ENCODE data around the gene VSIG10L2. TPM values are rescaled to one million over a fixed set of nuclear protein-coding genes. Genes with fewer than 3 reads are reported as not detected.

The VSIG10L2 gene
- total and polyA plus RNA-seq, 2 donors: 0.09 to 0.84 TPM

DNA sequence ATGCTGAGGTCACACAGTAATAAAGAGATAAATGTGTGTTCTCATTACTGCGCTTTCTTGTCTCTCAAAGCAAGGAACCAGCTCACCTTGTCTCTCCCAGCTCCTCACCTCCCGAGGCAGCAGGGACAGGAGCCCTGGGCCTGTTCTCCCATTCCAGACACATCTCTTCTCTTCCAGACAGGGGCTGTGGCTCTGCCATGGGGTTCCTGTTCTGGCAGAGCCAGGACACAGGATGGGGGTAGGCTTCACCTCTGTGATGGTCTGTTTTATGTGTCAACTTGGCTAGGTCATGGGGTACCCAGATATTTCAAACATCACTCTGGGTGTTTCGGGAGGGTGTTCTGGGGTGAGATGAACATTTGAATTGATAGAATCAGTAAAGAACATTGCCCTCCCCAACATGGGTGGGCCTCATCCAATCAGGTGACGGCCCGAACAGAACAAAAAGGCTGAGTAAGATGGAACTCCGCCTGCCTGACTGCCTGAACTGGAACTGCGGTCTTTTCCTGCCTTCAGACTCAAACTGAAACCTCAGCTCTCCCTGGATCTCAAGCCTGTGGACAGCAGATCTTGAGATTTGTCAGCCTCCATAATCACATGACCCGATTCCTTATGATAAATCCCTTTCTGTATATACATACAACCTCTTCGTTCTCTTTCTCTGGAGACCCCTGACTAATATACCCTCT is 2.0 kb upstream of the VSIG10L2 start:
- Histone ChIP-seq H3K4me1 (ENCODE audit: control insufficient read depth in 2 of 2, insufficient read depth in 2 of 2, low read length in 2 of 2) (peaks cover 0 to 21% of the 10 kb centered on the region in 2 donors), H3K36me3 (ENCODE audit: control insufficient read depth in 2 of 2, insufficient read depth in 2 of 2, low read length in 1 of 2) (no peaks in the 10 kb centered on the region), H3K9me3 (ENCODE audit: control insufficient read depth in 2 of 2, insufficient read depth in 1 of 2, low read length in 1 of 2) (no peaks in the 10 kb centered on the region), H3K27ac (ENCODE audit: low read depth in 1 of 2, low read length in 1 of 2) (no peak overlapping the region), H3K4me3 (ENCODE audit: low read length in 2 of 2) (no peak overlapping the region), H3K27me3 (ENCODE audit: control insufficient read depth in 2 of 2, insufficient read depth in 1 of 2, low read length in 1 of 2) (no peaks in the 10 kb centered on the region)
- DNase-seq (ENCODE audit: low read depth in 6 of 9, low spot score in 9 of 9): no peak
- 93% methylated on average over 9 of the region's 9 CpGs for WGBS

GRCh38 chr11:125944350-125945010 is 1.4 kb upstream of the VSIG10L2 start:
- no peak for DNase-seq (ENCODE audit: low read depth in 6 of 9, low spot score in 9 of 9)
- WGBS: 84% methylated on average over 13 of the region's 13 CpGs
- no peaks in the 10 kb centered on the region for H3K36me3 ChIP-seq (ENCODE audit: control insufficient read depth in 2 of 2, insufficient read depth in 2 of 2, low read length in 1 of 2)

DNA sequence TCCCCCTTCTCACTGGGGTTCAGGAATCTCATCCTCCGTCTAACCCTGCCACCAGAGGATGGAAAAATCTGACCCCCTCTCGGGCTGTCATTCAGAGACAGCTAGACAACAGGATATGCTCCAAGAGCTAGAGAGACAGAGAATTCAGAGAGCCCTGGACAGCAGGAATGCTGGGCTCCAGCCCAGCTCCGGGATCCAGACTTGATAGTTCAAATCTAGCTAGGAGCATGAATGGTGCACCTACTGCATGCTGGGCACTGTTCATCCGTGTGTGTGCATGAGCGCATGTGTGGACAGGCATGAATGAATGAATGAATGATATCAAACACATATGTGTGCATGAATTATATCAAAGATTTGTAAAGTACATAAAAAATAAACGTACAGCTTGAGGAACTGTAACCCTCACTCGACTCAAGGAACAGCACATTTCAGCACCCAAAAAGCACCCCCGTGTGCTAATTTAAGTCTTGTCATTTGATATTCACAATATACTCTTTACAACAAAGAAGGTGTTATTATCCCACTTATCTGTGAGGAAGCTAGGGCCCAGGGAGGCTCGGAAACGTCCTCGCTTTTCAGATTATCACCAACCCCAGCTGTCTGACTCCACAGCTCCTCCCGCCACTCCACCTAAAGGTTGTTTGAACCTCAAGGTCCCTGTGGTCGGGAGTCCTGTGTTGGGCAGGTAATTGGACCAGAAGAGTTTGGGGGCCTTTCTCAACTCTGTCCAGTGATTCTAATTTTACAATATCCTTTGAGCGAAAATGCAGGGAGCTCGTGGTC is 640 bp upstream of the VSIG10L2 start:
- no peak for DNase-seq (ENCODE audit: low read depth in 6 of 9, low spot score in 9 of 9)
- Histone ChIP-seq H3K36me3 (ENCODE audit: control insufficient read depth in 2 of 2, insufficient read depth in 2 of 2, low read length in 1 of 2) (no peaks in the 10 kb centered on the region), H3K4me3 (ENCODE audit: low read length in 2 of 2) (no peak overlapping the region), H3K27ac (ENCODE audit: low read depth in 1 of 2, low read length in 1 of 2) (no peak overlapping the region), H3K9me3 (ENCODE audit: control insufficient read depth in 2 of 2, insufficient read depth in 1 of 2, low read length in 1 of 2) (no peaks in the 10 kb centered on the region), H3K4me1 (ENCODE audit: control insufficient read depth in 2 of 2, insufficient read depth in 2 of 2, low read length in 2 of 2) (peaks cover 0 to 17% of the 10 kb centered on the region in 2 donors), H3K27me3 (ENCODE audit: control insufficient read depth in 2 of 2, insufficient read depth in 1 of 2, low read length in 1 of 2) (no peaks in the 10 kb centered on the region)
- WGBS: 79% methylated on average over 15 of the region's 15 CpGs

More at GRCh38 chr11:125944350-125945010, 1.4 kb upstream of the VSIG10L2 start:
- Histone ChIP-seq H3K27ac (ENCODE audit: low read depth in 1 of 2, low read length in 1 of 2) (no peak overlapping the region), H3K9me3 (ENCODE audit: control insufficient read depth in 2 of 2, insufficient read depth in 1 of 2, low read length in 1 of 2) (no peaks in the 10 kb centered on the region), H3K27me3 (ENCODE audit: control insufficient read depth in 2 of 2, insufficient read depth in 1 of 2, low read length in 1 of 2) (no peaks in the 10 kb centered on the region), H3K4me1 (ENCODE audit: control insufficient read depth in 2 of 2, insufficient read depth in 2 of 2, low read length in 2 of 2) (peaks cover 0 to 17% of the 10 kb centered on the region in 2 donors), H3K4me3 (ENCODE audit: low read length in 2 of 2) (no peak overlapping the region)

- H3K4me3 ChIP-seq (ENCODE audit: low read length in 2 of 2): no peak overlapping the region
- H3K9me3 ChIP-seq (ENCODE audit: control insufficient read depth in 2 of 2, insufficient read depth in 1 of 2, low read length in 1 of 2): no peaks in the 10 kb centered on the region
- no peak overlapping the region for H3K27ac ChIP-seq (ENCODE audit: low read depth in 1 of 2, low read length in 1 of 2)
- H3K27me3 ChIP-seq (ENCODE audit: control insufficient read depth in 2 of 2, insufficient read depth in 1 of 2, low read length in 1 of 2): no peaks in the 10 kb centered on the region
- WGBS: 96% methylated on average over 14 of the region's 14 CpGs
- H3K4me1 ChIP-seq (ENCODE audit: control insufficient read depth in 2 of 2, insufficient read depth in 2 of 2, low read length in 2 of 2): peaks cover 0 to 18% of the 10 kb centered on the region in 2 donors
- H3K36me3 ChIP-seq (ENCODE audit: control insufficient read depth in 2 of 2, insufficient read depth in 2 of 2, low read length in 1 of 2): no peaks in the 10 kb centered on the region
- DNase-seq (ENCODE audit: low read depth in 6 of 9, low spot score in 9 of 9): no peak
Observed at GRCh38 chr11:125946712-125947418, 1.0 kb downstream of the VSIG10L2 start.

- no peak for DNase-seq (ENCODE audit: low read depth in 6 of 9, low spot score in 9 of 9)
- Histone ChIP-seq H3K27ac (ENCODE audit: low read depth in 1 of 2, low read length in 1 of 2) (no peak overlapping the region), H3K36me3 (ENCODE audit: control insufficient read depth in 2 of 2, insufficient read depth in 2 of 2, low read length in 1 of 2) (no peaks in the 10 kb centered on the region)
Observed at GRCh38 chr11:125947419-125948277, 1.8 kb downstream of the VSIG10L2 start.

DNA sequence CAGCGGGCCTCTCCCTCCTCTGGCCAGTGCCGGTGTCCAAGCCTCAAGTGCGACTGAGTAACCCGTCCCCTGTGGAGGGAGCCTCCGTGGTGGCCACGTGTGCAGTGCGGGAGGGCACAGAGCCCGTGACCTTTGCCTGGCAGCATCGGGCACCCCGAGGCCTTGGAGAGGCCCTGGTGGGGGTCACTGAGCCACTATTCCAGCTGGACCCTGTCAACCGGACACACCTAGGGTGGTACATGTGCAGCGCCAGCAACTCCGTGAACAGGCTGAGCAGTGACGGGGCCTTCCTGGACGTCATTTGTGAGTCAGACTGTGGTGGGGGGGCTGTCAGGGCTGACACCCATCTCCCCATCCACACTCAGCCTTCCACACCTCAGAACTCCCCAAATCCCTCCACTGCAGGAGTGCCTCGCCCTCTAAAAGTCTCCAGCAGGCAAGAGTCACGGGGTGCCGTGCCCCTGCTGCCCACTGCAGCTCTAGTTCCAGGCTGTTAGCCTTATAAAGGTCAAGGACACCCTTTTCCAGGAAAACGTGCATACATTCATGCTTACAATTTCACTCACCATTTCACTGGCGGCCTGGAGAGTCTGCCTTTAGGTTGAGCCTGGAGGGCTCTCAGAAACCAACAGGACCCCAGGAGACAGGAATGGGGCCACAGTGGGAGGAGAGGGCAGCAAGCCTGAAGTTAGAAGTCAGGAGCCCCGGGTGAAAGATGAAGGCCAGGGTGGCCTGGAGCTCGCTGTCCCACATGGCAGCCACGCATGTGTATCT is 2.6 kb downstream of the VSIG10L2 start:
- Histone ChIP-seq H3K4me1 (ENCODE audit: control insufficient read depth in 2 of 2, insufficient read depth in 2 of 2, low read length in 2 of 2) (peaks cover 0 to 14% of the 10 kb centered on the region in 2 donors), H3K27ac (ENCODE audit: low read depth in 1 of 2, low read length in 1 of 2) (no peak overlapping the region), H3K27me3 (ENCODE audit: control insufficient read depth in 2 of 2, insufficient read depth in 1 of 2, low read length in 1 of 2) (no peaks in the 10 kb centered on the region), H3K4me3 (ENCODE audit: low read length in 2 of 2) (no peak overlapping the region), H3K9me3 (ENCODE audit: control insufficient read depth in 2 of 2, insufficient read depth in 1 of 2, low read length in 1 of 2) (no peaks in the 10 kb centered on the region), H3K36me3 (ENCODE audit: control insufficient read depth in 2 of 2, insufficient read depth in 2 of 2, low read length in 1 of 2) (no peaks in the 10 kb centered on the region)
- no peak for DNase-seq (ENCODE audit: low read depth in 6 of 9, low spot score in 9 of 9)
- 95% methylated on average over 23 of the region's 23 CpGs for WGBS

More at GRCh38 chr11:125947419-125948277, 1.8 kb downstream of the VSIG10L2 start:
- Histone ChIP-seq H3K27me3 (ENCODE audit: control insufficient read depth in 2 of 2, insufficient read depth in 1 of 2, low read length in 1 of 2) (no peaks in the 10 kb centered on the region), H3K4me1 (ENCODE audit: control insufficient read depth in 2 of 2, insufficient read depth in 2 of 2, low read length in 2 of 2) (peaks cover 0 to 14% of the 10 kb centered on the region in 2 donors), H3K9me3 (ENCODE audit: control insufficient read depth in 2 of 2, insufficient read depth in 1 of 2, low read length in 1 of 2) (no peaks in the 10 kb centered on the region), H3K4me3 (ENCODE audit: low read length in 2 of 2) (no peak overlapping the region)
- 85% methylated on average over 24 of the region's 24 CpGs for WGBS

- H3K9me3 ChIP-seq (ENCODE audit: control insufficient read depth in 2 of 2, insufficient read depth in 1 of 2, low read length in 1 of 2): no peaks in the 10 kb centered on the region
- H3K27ac ChIP-seq (ENCODE audit: low read depth in 1 of 2, low read length in 1 of 2): no peak overlapping the region
- peaks cover 0 to 14% of the 10 kb centered on the region in 2 donors for H3K4me1 ChIP-seq (ENCODE audit: control insufficient read depth in 2 of 2, insufficient read depth in 2 of 2, low read length in 2 of 2)
- H3K36me3 ChIP-seq (ENCODE audit: control insufficient read depth in 2 of 2, insufficient read depth in 2 of 2, low read length in 1 of 2): no peaks in the 10 kb centered on the region
- no peak for DNase-seq (ENCODE audit: low read depth in 6 of 9, low spot score in 9 of 9)
- H3K27me3 ChIP-seq (ENCODE audit: control insufficient read depth in 2 of 2, insufficient read depth in 1 of 2, low read length in 1 of 2): no peaks in the 10 kb centered on the region
- 97% methylated on average over 22 of the region's 22 CpGs for WGBS
- H3K4me3 ChIP-seq (ENCODE audit: low read length in 2 of 2): no peak overlapping the region
Observed at GRCh38 chr11:125949271-125950177, 3.7 kb downstream of the VSIG10L2 start.
